MCF 10A (cell line): ENCODE data around the gene SMYD5. TPM values are rescaled to one million over a fixed set of nuclear protein-coding genes. Genes with fewer than 3 reads are reported as not detected.
A peak's percentile ranks its signal among the peaks of the same experiment; 100 is the strongest.

Source experiments
- BruUV-seq: library from RNA; stranded (reverse); fragments of 400-500 nt; replicated peaks from 2 replicates; lab custom pipeline; 2021; lab: Mats Ljungman, UMichigan
- CTCF ChIA-PET: fragments of 300-600 bp; sonication (Branson Sonifier 250); formaldehyde crosslinking; extraction: SDS; loops from one replicate; lab custom pipeline; 2021; ENCODE audit warnings: antibody characterized with exemption, inconsistent platforms; lab: Yijun Ruan, JAX
- POLR2A ChIA-PET: fragments of 300-600, 350-650 bp; sonication (Branson Sonifier 250); formaldehyde crosslinking; extraction: SDS; loops from one replicate; lab custom pipeline; 2020; ENCODE audit warnings: antibody characterized with exemption, inconsistent platforms; lab: Yijun Ruan, JAX
- DNase-seq: peaks from one replicate; pipeline ENCODE4 v3.0.0-alpha.2; 2018; ENCODE audit not compliant: unreplicated experiment
- H3K27ac Mint-ChIP-seq: one replicate; pipeline ENCODE4 v1.8.0; 2022; ENCODE audit warnings: mild to moderate bottlenecking, low read depth, mixed read lengths; ENCODE audit not compliant: unreplicated experiment
- H3K27me3 Mint-ChIP-seq: one replicate; pipeline ENCODE4 v1.8.0; 2022; ENCODE audit warnings: mixed read lengths; ENCODE audit not compliant: insufficient read depth, unreplicated experiment
- H3K36me3 Mint-ChIP-seq: one replicate; pipeline ENCODE4 v1.8.0; 2022; ENCODE audit warnings: mild to moderate bottlenecking, moderate library complexity, mixed read lengths; ENCODE audit not compliant: insufficient read depth, unreplicated experiment
- H3K4me1 Mint-ChIP-seq: one replicate; pipeline ENCODE4 v1.8.0; 2022; ENCODE audit warnings: mixed read lengths; ENCODE audit not compliant: insufficient read depth, unreplicated experiment
- H3K4me3 Mint-ChIP-seq: one replicate; pipeline ENCODE4 v1.8.0; 2022; ENCODE audit warnings: mild to moderate bottlenecking, moderate library complexity, mixed read lengths; ENCODE audit not compliant: unreplicated experiment
- H3K9me3 Mint-ChIP-seq: one replicate; pipeline ENCODE4 v1.8.0; 2022; ENCODE audit warnings: mixed read lengths; ENCODE audit not compliant: unreplicated experiment
- intact Hi-C: fragments of 100-400 bp; cut with micrococcal nuclease; formaldehyde crosslinking; loops from 2 replicates; pipeline ENCODE4 v1.14.1; 2022
- total RNA-seq: library from RNA; stranded (reverse); gene quantifications from 2 replicates; pipeline ENCODE4 v1.2.3, GENCODE V29; 2022
- TF ChIP-seq, protein P1 (sequence below): fragments of 200-600 bp; IDR thresholded peaks from one replicate; pipeline ENCODE4 v1.8.0; 2022; ENCODE audit warnings: antibody characterized with exemption, mild to moderate bottlenecking; ENCODE audit not compliant: unreplicated experiment

SMYD5 gene
- total RNA-seq, 1 experiment from 2014 or later: 34.4 TPM

DNA sequence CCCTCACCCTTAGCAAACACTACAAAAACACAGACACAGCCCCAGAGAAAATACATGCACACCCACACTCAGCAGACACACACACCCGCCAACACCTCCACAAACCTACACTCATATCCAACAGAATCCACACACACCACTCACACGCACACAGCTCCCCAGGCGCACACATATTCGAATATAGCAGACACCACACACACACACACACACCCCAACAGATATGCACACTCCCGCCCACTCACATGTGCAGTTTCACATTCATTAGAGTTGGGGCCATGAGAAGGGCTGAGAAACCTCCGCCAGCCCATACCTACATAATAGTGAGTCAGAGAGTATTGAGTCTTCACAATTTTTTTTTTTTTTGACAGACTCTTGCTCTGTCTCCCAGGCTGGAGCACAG lies 41.1 kb upstream of the SMYD5 start:
- CTCF ChIA-PET: interaction anchor here (0.5 to 1.9 kb wide), 3 partner anchors 8 to 34 kb away, joined by 3 to 5 read pairs (median 3); no protein-coding TSS in a partner anchor
- intact Hi-C loops: loop anchor here (10.0 kb wide), 1 partner anchor 398 kb away; no protein-coding TSS in a partner anchor

GRCh38 chr2:73173781-73174180 lies 40.3 kb upstream of the SMYD5 start:
- Mint-ChIP-seq H3K27ac (no peak overlapping the region), H3K36me3 (no peaks in the 10 kb centered on the region)

More for the DNA sequence above, 41.1 kb upstream of the SMYD5 start:
- DNase-seq: peak; percentile 24
- Mint-ChIP-seq H3K36me3 (no peaks in the 10 kb centered on the region), H3K9me3 (no peaks in the 10 kb centered on the region), H3K4me3 (no peak overlapping the region), H3K27ac (no peak overlapping the region), H3K27me3 (peaks cover 25% of the 10 kb centered on the region), H3K4me1 (peaks cover 9% of the 10 kb centered on the region)
- BruUV-seq: no TSS peak
- POLR2A ChIA-PET: interaction anchor here (0.7 kb wide), 1 partner anchor 13 kb away, joined by 3 read pairs; no protein-coding TSS in a partner anchor
- TF ChIP-seq, protein P1, sequence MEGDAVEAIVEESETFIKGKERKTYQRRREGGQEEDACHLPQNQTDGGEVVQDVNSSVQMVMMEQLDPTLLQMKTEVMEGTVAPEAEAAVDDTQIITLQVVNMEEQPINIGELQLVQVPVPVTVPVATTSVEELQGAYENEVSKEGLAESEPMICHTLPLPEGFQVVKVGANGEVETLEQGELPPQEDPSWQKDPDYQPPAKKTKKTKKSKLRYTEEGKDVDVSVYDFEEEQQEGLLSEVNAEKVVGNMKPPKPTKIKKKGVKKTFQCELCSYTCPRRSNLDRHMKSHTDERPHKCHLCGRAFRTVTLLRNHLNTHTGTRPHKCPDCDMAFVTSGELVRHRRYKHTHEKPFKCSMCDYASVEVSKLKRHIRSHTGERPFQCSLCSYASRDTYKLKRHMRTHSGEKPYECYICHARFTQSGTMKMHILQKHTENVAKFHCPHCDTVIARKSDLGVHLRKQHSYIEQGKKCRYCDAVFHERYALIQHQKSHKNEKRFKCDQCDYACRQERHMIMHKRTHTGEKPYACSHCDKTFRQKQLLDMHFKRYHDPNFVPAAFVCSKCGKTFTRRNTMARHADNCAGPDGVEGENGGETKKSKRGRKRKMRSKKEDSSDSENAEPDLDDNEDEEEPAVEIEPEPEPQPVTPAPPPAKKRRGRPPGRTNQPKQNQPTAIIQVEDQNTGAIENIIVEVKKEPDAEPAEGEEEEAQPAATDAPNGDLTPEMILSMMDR: no peak

DNA sequence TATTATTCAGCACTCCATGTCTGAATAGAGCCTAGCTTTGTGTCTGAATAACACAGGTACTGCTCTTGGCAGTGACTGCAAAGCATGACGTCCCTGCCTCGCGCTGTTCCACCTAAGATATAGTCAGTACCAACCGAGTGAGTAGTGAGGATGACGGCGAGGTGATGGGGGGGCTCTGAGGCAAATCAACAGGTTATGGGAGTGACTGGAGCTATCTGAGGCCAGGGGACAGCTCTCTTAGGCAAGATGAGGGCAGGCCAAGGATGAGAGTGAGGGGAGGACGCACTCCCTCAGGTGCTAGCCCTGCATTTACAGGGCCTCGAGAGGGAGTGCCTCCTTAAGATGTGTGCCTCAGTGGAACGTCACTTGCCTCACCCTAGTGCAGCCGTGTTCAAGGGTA lies 39.8 kb upstream of the SMYD5 start:
- DNase-seq: no peak
- ChIA-PET CTCF (interaction anchor here (0.6 to 1.9 kb wide), 5 partner anchors 9 to 182 kb away, joined by 3 to 5 read pairs (median 4); no protein-coding TSS in a partner anchor), POLR2A (no interaction called here)
- H3K9me3 Mint-ChIP-seq: no peaks in the 10 kb centered on the region
- H3K27ac Mint-ChIP-seq: no peak overlapping the region
- no peaks in the 10 kb centered on the region for H3K36me3 Mint-ChIP-seq
- peaks cover 28% of the 10 kb centered on the region for H3K27me3 Mint-ChIP-seq
- BruUV-seq: no TSS peak
- peaks cover 9% of the 10 kb centered on the region for H3K4me1 Mint-ChIP-seq
- TF ChIP-seq, protein P1: no peak
- H3K4me3 Mint-ChIP-seq: no peak overlapping the region
- intact Hi-C loops: loop anchor here (10.0 kb wide), 1 partner anchor 399 kb away; no protein-coding TSS in a partner anchor

More at GRCh38 chr2:73173781-73174180, 40.3 kb upstream of the SMYD5 start:
- Mint-ChIP-seq H3K9me3 (no peaks in the 10 kb centered on the region), H3K27me3 (peaks cover 25% of the 10 kb centered on the region), H3K4me3 (no peak overlapping the region), H3K4me1 (peaks cover 9% of the 10 kb centered on the region)
- TF ChIP-seq, protein P1: no peak
- intact Hi-C loops: loop anchor here (10.0 kb wide), 1 partner anchor 399 kb away; no protein-coding TSS in a partner anchor
- no peak for DNase-seq
- POLR2A ChIA-PET: interaction anchor here (0.7 kb wide), 1 partner anchor 76 kb away, joined by 3 read pairs; no protein-coding TSS in a partner anchor
- CTCF ChIA-PET: interaction anchor here (0.5 to 1.9 kb wide), 5 partner anchors 9 to 401 kb away, joined by 3 to 5 read pairs (median 3); no protein-coding TSS in a partner anchor
- BruUV-seq: no TSS peak

- BruUV-seq: no TSS peak
- Mint-ChIP-seq H3K36me3 (no peaks in the 10 kb centered on the region), H3K4me3 (no peak overlapping the region), H3K27ac (no peak overlapping the region), H3K9me3 (no peaks in the 10 kb centered on the region), H3K27me3 (peaks cover 36% of the 10 kb centered on the region), H3K4me1 (peaks cover 9% of the 10 kb centered on the region)
- CTCF ChIA-PET: interaction anchor here (0.5 to 1.9 kb wide), 6 partner anchors 10 to 282 kb away, joined by 3 to 5 read pairs (median 4); no protein-coding TSS in a partner anchor
- TF ChIP-seq, protein P1: no peak
- intact Hi-C loops: loop anchor here (5.0 to 10.0 kb wide), 2 partner anchors 88 to 400 kb away; no protein-coding TSS in a partner anchor
- DNase-seq: no peak
- POLR2A ChIA-PET: interaction anchor here (0.5 to 0.6 kb wide), 2 partner anchors 110 to 257 kb away, joined by 3 read pairs; no protein-coding TSS in a partner anchor
These were observed 38.9 kb upstream of the SMYD5 start for GRCh38 chr2:73174941-73175662.
